ENCODE measurements around the gene GPATCH4.
"Not testable (repeated sequence)": the region's sequence is repeated elsewhere in the genome, so short reads cannot be mapped to it uniquely, and the experiment has no call there.

Gene GPATCH4

DNA sequence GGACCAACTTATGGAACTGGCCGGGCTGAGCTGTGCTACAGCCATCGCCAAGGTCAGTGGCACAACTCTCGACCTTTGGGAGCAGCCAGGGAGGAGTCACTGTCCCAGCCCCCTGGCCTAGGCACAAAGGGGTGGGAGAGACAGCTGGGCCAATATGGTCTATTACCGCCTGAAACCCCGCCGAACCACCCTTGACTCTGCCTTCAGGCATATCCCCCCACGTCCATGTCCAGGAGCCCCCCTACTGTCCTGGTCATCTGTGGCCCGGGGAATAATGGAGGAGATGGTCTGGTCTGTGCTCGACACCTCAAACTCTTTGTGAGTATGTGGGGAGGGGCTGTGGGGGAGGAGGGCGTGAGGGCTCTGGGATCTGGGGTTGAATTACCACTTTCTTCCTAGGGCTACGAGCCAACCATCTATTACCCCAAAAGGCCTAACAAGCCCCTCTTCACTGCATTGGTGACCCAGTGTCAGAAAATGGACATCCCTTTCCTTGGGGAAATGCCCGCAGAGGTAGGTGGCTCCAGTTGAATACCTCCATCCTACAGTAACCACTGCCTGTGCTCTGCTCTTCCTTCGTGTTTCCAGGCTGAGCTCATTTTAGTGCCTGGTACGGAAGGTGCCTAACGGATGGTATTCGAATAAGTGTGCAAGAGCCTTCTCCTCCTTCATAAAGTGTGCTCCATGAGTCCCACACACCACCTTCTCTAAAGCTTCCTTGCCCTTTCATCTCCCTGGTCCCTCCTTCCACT is 8.9 kb downstream of the GPATCH4 start:
- TF ChIP-seq, protein P1, sequence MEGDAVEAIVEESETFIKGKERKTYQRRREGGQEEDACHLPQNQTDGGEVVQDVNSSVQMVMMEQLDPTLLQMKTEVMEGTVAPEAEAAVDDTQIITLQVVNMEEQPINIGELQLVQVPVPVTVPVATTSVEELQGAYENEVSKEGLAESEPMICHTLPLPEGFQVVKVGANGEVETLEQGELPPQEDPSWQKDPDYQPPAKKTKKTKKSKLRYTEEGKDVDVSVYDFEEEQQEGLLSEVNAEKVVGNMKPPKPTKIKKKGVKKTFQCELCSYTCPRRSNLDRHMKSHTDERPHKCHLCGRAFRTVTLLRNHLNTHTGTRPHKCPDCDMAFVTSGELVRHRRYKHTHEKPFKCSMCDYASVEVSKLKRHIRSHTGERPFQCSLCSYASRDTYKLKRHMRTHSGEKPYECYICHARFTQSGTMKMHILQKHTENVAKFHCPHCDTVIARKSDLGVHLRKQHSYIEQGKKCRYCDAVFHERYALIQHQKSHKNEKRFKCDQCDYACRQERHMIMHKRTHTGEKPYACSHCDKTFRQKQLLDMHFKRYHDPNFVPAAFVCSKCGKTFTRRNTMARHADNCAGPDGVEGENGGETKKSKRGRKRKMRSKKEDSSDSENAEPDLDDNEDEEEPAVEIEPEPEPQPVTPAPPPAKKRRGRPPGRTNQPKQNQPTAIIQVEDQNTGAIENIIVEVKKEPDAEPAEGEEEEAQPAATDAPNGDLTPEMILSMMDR (IDR thresholded peaks at IDR 0.05; ENCODE audit: low read depth, low read length, missing control alignments) = no peak
- in situ Hi-C loops (cut with HindIII; ENCODE audit: low pct_ligation_motif_present, low sequenced_read_pairs) = no loop called here
- no peak overlapping the region for H3K27ac ChIP-seq
- H3K36me3 ChIP-seq (replicated peaks) = peaks cover 29% of the 10 kb centered on the region
- peak overlapping the region; percentile 88 for H3K4me3 ChIP-seq (ENCODE audit: low read depth, low read length)
- DNase-seq = no peak
- H3K27me3 ChIP-seq (replicated peaks) = no peaks in the 10 kb centered on the region

DNA sequence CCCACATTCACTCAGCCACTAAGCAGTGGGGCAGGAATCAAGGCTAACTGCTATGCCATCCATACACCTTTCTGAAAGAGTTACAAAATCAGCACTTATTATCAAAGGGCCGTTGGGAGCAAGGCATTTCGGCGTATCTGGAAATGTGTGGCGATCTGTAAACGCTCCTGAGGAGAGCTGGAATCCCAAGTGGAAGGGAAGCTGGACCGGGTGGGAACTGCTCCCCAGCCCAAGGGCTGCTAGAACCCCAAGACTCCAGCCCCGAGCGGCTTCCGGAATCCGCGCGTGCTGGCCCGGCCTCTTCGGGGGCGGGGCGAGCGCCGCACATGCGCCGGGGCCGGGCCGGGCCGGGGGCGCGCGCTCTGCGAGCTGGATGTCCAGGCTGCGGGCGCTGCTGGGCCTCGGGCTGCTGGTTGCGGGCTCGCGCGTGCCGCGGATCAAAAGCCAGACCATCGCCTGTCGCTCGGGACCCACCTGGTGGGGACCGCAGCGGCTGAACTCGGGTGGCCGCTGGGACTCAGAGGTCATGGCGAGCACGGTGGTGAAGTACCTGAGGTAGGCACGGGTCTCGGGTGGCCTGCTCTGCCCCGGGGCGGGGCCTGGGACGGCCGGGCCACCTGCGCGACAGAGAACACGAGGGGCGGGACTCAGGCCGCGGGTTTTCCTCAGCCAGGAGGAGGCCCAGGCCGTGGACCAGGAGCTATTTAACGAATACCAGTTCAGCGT is 9.7 kb downstream of the GPATCH4 start, which contains the start of gene NAXE:
NAXE (plus strand) TSS at position 345 of the 726 bp plus-strand sequence; CDS start at position 374, 29 bp downstream.
- DNase-seq = no peak
- Histone ChIP-seq H3K27me3 (replicated peaks) (no peaks in the 10 kb centered on the region), H3K36me3 (replicated peaks) (peaks cover 22% of the 10 kb centered on the region), H3K4me3 (ENCODE audit: low read depth, low read length) (peak within 1 kb of the TSS; percentile 88), H3K27ac (peak within 1 kb of the TSS; percentile 19)
- TF ChIP-seq, protein P1 (IDR thresholded peaks at IDR 0.05; ENCODE audit: low read depth, low read length, missing control alignments) = no peak
- in situ Hi-C loops (cut with HindIII; ENCODE audit: low pct_ligation_motif_present, low sequenced_read_pairs) = no loop called here

DNA sequence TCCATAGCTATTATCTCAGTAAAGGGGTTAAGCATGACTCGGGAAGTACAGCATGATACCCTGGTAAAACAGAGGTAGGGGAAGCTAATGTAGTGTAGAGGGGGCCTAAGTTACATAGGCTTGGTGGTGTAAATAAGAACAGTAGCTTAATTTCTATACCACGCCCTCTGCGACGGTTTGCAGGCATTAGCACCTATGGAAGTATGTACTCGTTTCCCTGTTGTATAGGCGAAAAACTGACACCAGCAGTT is 10.2 kb downstream of the GPATCH4 start:
- DNase-seq = no peak
- TF ChIP-seq, protein P1 (IDR thresholded peaks at IDR 0.05; ENCODE audit: low read depth, low read length, missing control alignments) = no peak
- in situ Hi-C loops (cut with HindIII; ENCODE audit: low pct_ligation_motif_present, low sequenced_read_pairs) = no loop called here

DNA sequence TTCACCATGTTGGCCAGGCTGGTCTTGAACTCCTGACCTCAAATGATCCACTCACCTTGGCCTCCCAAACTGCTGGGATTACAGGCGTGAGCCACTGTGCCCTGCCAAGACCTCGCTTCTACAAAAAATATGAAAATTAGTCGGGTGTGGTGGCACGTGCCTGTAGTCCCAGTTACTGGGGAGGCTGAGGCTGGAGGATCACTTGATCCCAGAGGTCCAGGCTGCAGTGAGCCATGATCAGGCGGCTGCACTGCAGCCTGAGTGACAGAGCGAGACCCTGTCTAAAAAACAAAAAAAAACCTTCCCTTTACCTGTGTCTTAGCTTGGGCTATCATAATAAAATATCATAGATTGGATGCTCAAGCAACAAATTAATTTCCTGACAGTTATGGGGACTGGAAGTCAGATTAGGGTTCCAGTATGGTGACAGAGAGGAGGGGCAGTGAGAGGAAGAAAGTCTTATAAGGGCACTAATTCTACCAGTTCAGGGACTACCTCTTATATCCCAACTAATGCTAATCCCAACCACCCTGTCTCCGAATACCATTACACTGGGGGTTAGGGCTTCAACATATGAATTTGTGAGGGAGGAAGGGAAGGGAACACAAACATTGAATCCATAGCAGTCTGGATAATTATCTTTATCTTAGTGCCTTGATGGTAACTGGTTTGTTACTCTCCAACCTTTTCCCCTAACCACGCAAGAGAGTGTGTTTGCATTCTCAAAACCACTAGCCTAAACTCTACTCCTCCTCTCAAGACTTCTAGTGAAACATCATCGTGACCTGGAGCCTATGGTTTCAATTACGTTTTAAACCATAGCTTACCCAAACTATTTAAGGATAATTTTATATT is 10.7 kb downstream of the GPATCH4 start:
- H3K4me3 ChIP-seq (ENCODE audit: low read depth, low read length) = no peak overlapping the region
- H3K36me3 ChIP-seq (replicated peaks) = peaks cover 13% of the 10 kb centered on the region
- H3K27me3 ChIP-seq (replicated peaks) = no peaks in the 10 kb centered on the region
- in situ Hi-C loops (cut with HindIII; ENCODE audit: low pct_ligation_motif_present, low sequenced_read_pairs) = no loop called here
- no peak overlapping the region for H3K27ac ChIP-seq
- TF ChIP-seq, protein P1 (IDR thresholded peaks at IDR 0.05; ENCODE audit: low read depth, low read length, missing control alignments) = no peak
- DNase-seq = no peak

More for the DNA sequence above, 10.2 kb downstream of the GPATCH4 start:
- H3K4me3 ChIP-seq (ENCODE audit: low read depth, low read length) = peak overlapping the region; percentile 88
- no peaks in the 10 kb centered on the region for H3K27me3 ChIP-seq (replicated peaks)
- no peak overlapping the region for H3K27ac ChIP-seq
- H3K36me3 ChIP-seq (replicated peaks) = peaks cover 19% of the 10 kb centered on the region

DNA sequence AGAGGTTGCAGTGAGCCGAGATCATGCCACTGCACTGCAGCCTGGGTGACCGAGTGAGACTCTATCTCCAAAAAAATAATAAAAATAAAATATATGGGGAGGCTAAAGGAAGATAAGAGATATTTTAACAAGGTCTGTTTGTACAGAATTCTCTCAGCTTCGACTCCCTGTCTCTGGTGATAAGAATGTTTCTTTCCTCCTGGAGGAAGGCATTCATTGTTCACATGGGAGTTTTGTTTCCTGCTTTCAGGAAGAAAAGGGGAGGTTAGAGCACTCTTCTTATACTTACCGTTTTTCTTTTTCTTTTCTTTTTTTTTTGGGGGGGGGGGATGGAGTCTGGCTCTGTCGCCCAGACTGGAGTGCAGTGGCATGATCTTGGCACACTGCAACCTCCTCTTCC is 11.7 kb downstream of the GPATCH4 start:
- in situ Hi-C loops (cut with HindIII; ENCODE audit: low pct_ligation_motif_present, low sequenced_read_pairs) = no loop called here
- DNase-seq = no peak
- TF ChIP-seq, protein P1 (IDR thresholded peaks at IDR 0.05; ENCODE audit: low read depth, low read length, missing control alignments) = no peak

DNA sequence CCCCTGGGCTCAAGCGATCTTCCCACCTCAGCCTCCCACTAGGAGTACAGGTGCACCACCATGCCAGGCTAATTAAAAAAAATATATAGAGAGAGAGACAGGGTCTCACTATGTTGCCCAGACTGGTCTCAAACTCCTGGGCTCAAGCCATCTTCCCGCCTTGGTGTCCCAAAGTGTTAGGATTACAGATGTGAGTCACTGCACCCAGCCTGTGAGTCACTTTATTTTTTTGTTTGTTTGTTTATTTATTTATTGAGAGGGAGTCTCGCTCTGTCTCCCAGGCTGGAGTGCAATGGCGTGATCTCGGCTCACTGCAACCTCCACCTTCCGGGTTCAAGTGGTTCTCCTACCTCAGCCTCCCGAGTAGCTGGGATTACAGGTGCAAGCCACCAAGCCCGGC is 13.4 kb downstream of the GPATCH4 start:
- H3K27ac ChIP-seq; H3K4me3 ChIP-seq (ENCODE audit: low read depth, low read length); H3K36me3 ChIP-seq (replicated peaks); in situ Hi-C loops (cut with HindIII; ENCODE audit: low pct_ligation_motif_present, low sequenced_read_pairs); H3K27me3 ChIP-seq (replicated peaks); DNase-seq: not testable (repeated sequence)

More for the DNA sequence above, 11.7 kb downstream of the GPATCH4 start:
- H3K27ac ChIP-seq = no peak overlapping the region
- peaks cover 6% of the 10 kb centered on the region for H3K36me3 ChIP-seq (replicated peaks)
- no peak overlapping the region for H3K4me3 ChIP-seq (ENCODE audit: low read depth, low read length)
- no peaks in the 10 kb centered on the region for H3K27me3 ChIP-seq (replicated peaks)

Data from brain microvascular endothelial cell (primary cell).